T-helper 2 cell treated with Interferon-gamma antibody and Interleukin-4, amounts not matched to agents 5 μg/mL and 100 μg/mL, for 36 hours (primary cell): ENCODE measurements around the gene ZNF19.

Source experiments
- DNase-seq: peaks from one replicate; pipeline ENCODE4 v3.0.0; 2021; ENCODE audit warnings: low spot score
- H3K27ac Mint-ChIP-seq: one replicate; pipeline ENCODE4 v1.8.0; 2021; ENCODE audit warnings: mild to moderate bottlenecking, mixed read lengths
- H3K27me3 Mint-ChIP-seq: one replicate; pipeline ENCODE4 v1.8.0; 2021; ENCODE audit warnings: low read depth, mixed read lengths
- H3K36me3 Mint-ChIP-seq: one replicate; pipeline ENCODE4 v1.8.0; 2021; ENCODE audit warnings: low read depth, mixed read lengths
- H3K4me1 Mint-ChIP-seq: one replicate; pipeline ENCODE4 v1.8.0; 2021; ENCODE audit warnings: low read depth, mixed read lengths
- H3K4me3 Mint-ChIP-seq: one replicate; pipeline ENCODE4 v1.8.0; 2022; ENCODE audit warnings: mild to moderate bottlenecking, moderate library complexity, mixed read lengths
- H3K9me3 Mint-ChIP-seq: one replicate; pipeline ENCODE4 v1.8.0; 2021; ENCODE audit warnings: mixed read lengths

The ZNF19 gene

DNA sequence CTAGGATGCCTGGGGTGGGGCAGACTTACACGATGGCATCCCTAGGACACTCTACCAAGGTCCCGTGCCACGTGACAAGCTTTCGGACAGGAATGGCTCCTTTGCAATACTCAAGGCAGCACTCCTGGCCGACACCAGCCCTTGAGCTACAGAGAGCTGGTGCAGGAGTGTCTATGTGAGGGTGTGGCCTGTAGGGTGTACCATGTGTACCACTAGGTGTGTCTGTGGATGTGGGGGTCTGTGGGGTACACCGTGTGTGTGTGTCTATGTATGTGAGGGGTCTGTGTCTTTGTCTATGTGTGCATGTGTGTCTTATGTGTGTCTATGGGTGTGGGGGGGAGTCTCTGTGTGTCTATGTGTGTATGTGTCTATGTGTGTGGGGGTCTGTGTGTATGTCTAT lies 45.4 kb downstream of the ZNF19 start:
- Mint-ChIP-seq H3K36me3 (peaks cover 7% of the 10 kb centered on the region), H3K9me3 (peaks cover 39% of the 10 kb centered on the region), H3K4me3 (no peak overlapping the region), H3K27ac (no peak overlapping the region), H3K4me1 (no peaks in the 10 kb centered on the region), H3K27me3 (no peaks in the 10 kb centered on the region)
- no peak for DNase-seq

DNA sequence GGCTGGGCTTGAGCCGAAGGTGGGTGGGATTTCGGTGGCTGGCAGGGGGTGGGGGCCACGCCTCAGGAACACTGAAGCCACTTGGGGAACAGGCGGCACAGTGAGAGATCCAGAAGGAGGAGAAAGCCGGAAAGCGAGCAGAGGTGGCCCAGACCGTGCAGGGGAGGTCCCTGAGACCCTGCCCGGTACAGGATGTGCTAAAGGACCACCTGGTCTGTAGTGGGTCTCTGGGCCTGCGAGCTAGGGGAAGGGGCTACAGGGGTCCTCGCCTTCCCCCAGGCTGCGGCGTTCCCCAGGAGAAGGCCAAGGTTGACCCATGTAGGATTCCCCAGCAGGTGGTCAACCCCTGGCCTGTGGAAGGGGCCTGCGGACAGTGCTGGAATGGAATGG lies 47.1 kb downstream of the ZNF19 start, which contains the start of gene TLE7:
TSS of gene TLE7 (minus strand) at position 4 of the 390 bp plus-strand sequence. CDS start 8,730 bp downstream, outside the sequence.
- no peaks in the 10 kb centered on the region for H3K4me1 Mint-ChIP-seq
- H3K9me3 Mint-ChIP-seq: peaks cover 23% of the 10 kb centered on the region
- H3K36me3 Mint-ChIP-seq: no peaks in the 10 kb centered on the region
- no peak within 1 kb of the TSS for H3K4me3 Mint-ChIP-seq
- DNase-seq: no peak
- no peaks in the 10 kb centered on the region for H3K27me3 Mint-ChIP-seq
- H3K27ac Mint-ChIP-seq: no peak within 1 kb of the TSS

DNA sequence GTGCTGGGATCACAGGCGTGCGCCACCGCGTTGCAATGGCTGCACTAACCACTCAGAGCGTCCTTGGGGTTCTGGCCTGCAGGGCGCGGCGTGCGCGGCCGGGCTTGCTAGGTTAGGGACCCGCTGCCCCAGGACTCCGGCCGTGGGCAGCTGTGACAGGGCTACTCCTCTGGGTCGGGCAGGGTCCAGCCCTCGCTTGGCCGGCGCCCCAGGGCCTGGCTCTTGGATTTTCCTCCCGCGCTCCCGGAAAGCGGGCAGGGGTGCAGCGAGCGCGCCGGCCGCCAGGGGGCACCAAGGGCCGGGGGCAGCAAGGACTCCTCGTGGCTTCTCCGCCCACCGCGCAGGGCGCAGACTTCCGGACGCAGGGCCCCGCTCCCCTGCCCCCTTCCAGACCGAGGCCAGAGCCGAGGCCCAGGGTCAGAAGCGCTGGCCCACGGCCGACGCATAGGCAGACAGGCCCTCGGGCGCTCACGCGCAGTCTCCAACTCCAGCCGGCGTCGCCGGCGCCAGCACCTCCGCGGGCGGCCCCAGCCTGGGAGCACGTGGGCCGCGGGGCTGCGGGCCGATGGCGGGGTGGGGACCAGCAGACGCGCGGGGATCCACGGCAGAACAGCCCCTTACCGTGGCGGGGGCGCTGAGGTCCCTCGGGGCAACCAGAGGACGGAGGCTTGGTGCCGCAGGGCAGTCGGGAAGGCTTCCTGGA lies 47.6 kb downstream of the ZNF19 start:
- H3K4me3 Mint-ChIP-seq: no peak overlapping the region
- no peak for DNase-seq
- peaks cover 23% of the 10 kb centered on the region for H3K9me3 Mint-ChIP-seq

DNA sequence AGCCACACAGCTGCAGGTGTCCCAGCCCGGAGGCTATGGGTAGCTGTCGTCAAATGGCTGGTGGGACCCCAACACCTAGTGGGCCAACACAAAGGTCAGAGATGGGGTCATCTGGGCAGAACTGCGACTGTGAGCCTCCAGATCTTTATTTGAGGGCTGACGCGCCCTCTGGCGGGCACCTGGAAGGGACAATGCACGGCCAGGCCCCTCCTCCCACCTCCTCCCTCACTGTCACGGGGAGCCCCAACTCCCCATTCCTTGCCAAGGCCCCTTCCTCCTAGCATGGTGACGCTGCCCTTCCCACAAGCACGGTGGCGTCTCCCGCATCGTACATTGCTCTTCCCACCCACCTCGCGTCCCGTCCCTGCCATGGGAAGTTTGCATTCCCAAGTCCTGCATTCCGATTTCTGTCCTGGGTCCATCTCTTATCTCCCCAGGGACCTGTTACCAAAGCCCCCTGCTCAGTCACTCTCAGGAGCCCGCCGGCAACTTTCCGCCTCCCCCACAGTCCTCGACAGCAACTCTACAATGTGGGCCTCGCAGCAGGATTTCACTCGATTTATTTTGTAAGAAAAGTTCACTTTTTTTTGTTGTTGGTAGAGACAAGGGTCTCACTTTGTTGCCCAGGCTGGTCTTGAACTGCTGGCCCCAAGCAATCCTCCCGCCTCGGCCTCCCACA lies 48.3 kb downstream of the ZNF19 start:
- DNase-seq: no peak
- no peaks in the 10 kb centered on the region for H3K4me1 Mint-ChIP-seq
- H3K36me3 Mint-ChIP-seq: no peaks in the 10 kb centered on the region
- H3K9me3 Mint-ChIP-seq: peaks cover 20% of the 10 kb centered on the region
- H3K4me3 Mint-ChIP-seq: no peak overlapping the region
- H3K27ac Mint-ChIP-seq: no peak overlapping the region
- H3K27me3 Mint-ChIP-seq: no peaks in the 10 kb centered on the region

More for the DNA sequence above, 47.6 kb downstream of the ZNF19 start:
- H3K27ac Mint-ChIP-seq: no peak overlapping the region
- no peaks in the 10 kb centered on the region for H3K4me1 Mint-ChIP-seq
- no peaks in the 10 kb centered on the region for H3K36me3 Mint-ChIP-seq
- no peaks in the 10 kb centered on the region for H3K27me3 Mint-ChIP-seq

DNA sequence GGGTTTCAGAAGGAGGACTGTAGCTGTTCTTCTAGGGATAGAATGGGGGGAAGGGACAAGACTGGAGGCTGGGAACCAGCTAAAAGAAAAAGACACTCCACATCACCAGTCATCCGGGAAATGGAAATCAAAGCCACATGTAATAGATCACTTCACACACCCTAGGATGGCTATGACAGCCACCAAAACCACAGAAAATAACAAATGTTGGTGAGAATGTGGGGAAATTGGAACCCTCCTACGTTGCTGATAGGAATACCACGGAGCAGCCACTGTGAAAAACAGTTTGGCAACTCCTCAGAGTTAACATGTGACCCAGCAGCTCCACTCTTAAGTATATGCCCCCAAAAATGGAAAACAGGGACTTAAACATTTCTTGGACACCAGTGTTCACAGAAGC lies 49.6 kb downstream of the ZNF19 start:
- Mint-ChIP-seq H3K4me1 (no peaks in the 10 kb centered on the region), H3K27ac (no peak overlapping the region), H3K4me3 (no peak overlapping the region), H3K36me3 (no peaks in the 10 kb centered on the region), H3K9me3 (peaks cover 7% of the 10 kb centered on the region), H3K27me3 (no peaks in the 10 kb centered on the region)
- no peak for DNase-seq

DNA sequence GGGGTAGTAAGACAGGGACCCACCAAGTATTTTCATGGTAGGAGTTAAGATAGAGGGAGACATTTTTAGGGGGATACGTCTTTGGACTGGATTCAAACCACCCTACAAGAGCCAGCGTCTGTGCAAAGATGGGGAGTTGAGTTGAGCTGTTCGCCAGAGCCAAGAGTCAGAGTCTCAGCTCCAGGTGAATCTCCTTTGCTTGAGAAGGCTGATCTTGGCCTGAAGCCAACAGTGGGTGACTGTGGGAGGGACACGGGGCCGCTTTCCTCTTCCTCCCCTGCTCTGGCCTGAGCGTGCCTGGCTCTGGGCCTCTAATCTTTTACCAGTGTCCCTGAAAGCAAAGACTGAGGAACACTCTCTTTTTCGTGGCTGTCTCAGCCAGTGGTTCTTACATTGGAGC lies 52.7 kb downstream of the ZNF19 start:
- DNase-seq: no peak
- Mint-ChIP-seq H3K27me3 (no peaks in the 10 kb centered on the region), H3K4me3 (no peak overlapping the region), H3K4me1 (no peaks in the 10 kb centered on the region), H3K9me3 (no peaks in the 10 kb centered on the region), H3K27ac (no peak overlapping the region), H3K36me3 (no peaks in the 10 kb centered on the region)

DNA sequence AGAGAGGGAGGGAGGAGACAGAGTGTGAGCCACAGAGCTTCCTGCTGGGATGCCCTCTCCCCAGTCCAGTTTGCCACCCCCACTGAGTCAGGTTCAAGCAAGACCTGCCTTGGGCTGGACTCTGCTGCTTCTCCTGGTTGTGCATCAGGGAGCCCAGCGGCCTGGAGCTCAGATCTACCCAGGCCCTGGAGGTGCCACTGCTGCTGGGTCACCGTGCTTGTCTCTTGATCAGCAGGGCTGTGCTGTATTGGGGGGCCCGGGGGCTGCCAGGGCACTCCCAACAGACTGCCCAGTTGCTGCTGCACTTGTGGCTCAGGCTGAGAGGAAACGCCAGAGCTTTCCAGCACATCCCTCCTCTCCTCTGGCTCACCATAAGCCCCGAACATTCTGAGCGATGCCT lies 56.2 kb downstream of the ZNF19 start:
- no peaks in the 10 kb centered on the region for H3K36me3 Mint-ChIP-seq
- H3K27me3 Mint-ChIP-seq: peaks cover 3% of the 10 kb centered on the region
- no peak for DNase-seq
- no peaks in the 10 kb centered on the region for H3K9me3 Mint-ChIP-seq
- H3K4me3 Mint-ChIP-seq: no peak overlapping the region
- no peaks in the 10 kb centered on the region for H3K4me1 Mint-ChIP-seq
- no peak overlapping the region for H3K27ac Mint-ChIP-seq

DNA sequence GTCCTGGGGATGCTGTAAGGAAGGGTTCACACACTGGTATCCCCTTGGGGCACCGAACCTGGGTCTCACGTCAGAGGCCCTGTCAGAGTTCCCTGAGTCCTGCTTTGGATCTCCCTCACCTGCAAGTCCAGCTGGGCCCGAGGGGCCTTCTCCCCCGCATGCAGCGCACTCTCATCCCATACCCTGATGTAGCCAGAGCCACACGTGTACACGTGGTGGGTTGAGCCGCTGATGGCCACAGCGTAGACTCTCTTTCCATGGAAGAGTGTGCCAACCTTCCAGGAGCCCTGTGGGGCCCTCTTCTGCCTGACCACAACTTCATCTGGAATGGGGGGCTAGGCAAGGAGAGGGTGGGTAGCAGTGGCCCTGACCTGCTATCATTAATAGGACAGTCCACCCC lies 57.1 kb downstream of the ZNF19 start:
- H3K9me3 Mint-ChIP-seq: no peaks in the 10 kb centered on the region
- peaks cover 7% of the 10 kb centered on the region for H3K27me3 Mint-ChIP-seq
- no peak for DNase-seq
- no peaks in the 10 kb centered on the region for H3K36me3 Mint-ChIP-seq
- no peak overlapping the region for H3K4me3 Mint-ChIP-seq
- no peaks in the 10 kb centered on the region for H3K4me1 Mint-ChIP-seq
- no peak overlapping the region for H3K27ac Mint-ChIP-seq

DNA sequence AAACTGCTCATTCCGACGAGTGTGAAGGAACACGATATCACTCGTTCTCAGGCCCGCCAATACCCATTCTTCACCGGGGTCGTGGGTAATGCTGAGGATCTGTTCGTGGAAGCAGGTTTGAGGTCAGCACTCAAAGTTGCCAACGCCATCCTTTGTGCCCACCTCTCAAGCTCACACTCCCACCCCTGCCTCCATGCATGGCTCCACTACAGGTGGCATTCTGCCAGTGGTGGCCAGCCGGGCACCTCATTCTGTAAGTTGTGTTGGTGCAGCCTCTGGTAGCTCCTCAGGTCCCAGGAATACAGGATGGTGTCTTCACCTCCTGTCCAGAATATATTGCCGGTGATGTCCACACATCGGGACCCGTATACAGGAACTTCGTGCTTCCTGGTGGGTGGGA lies 57.9 kb downstream of the ZNF19 start:
- no peak for DNase-seq
- H3K4me1 Mint-ChIP-seq: no peaks in the 10 kb centered on the region
- no peak overlapping the region for H3K4me3 Mint-ChIP-seq
- H3K9me3 Mint-ChIP-seq: no peaks in the 10 kb centered on the region
- peaks cover 15% of the 10 kb centered on the region for H3K27me3 Mint-ChIP-seq
- H3K27ac Mint-ChIP-seq: no peak overlapping the region
- H3K36me3 Mint-ChIP-seq: no peaks in the 10 kb centered on the region

DNA sequence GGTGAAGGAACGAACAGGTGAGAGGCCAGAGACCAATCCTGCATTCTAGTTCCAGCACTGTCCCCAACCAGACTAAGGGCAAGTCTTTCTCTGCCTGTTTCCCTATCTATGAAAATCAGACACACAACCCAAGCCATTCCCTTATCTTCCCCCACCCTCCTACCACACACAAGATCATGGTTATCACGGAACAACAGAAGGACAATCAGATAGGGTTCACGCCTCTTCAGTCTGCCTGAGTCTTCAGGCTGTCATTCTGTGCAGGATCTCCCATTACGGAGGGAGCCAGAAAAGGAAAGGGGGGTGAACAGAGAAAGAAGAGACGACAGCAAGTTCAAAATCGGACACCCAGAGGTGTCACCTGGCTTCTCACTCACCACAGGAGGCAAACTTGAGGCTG lies 58.4 kb downstream of the ZNF19 start:
- Mint-ChIP-seq H3K4me1 (no peaks in the 10 kb centered on the region), H3K4me3 (no peak overlapping the region), H3K9me3 (no peaks in the 10 kb centered on the region), H3K36me3 (no peaks in the 10 kb centered on the region), H3K27me3 (peaks cover 19% of the 10 kb centered on the region), H3K27ac (no peak overlapping the region)
- no peak for DNase-seq

DNA sequence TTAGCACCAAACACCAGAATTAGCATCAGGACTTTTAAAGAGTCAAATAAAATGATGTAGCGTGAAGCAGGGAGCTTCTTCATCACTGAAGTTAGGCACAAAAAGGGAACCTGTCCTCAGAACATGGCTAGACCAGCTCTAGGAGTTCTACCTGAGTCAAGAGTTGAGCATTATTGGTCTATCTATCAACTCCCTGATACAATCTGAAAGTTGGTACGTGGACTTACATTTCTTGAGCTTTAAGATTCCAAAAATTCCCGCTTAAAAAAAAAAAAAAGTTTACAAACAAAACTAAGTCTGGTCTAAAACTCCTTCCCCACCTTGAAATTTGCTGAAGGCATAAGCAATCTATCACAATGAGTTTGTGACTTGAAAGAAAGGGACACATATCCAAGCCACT lies 59.5 kb downstream of the ZNF19 start:
- H3K4me3 Mint-ChIP-seq: no peak overlapping the region
- peaks cover 29% of the 10 kb centered on the region for H3K27me3 Mint-ChIP-seq
- H3K4me1 Mint-ChIP-seq: no peaks in the 10 kb centered on the region
- H3K36me3 Mint-ChIP-seq: no peaks in the 10 kb centered on the region
- H3K27ac Mint-ChIP-seq: no peak overlapping the region
- H3K9me3 Mint-ChIP-seq: no peaks in the 10 kb centered on the region
- no peak for DNase-seq

DNA sequence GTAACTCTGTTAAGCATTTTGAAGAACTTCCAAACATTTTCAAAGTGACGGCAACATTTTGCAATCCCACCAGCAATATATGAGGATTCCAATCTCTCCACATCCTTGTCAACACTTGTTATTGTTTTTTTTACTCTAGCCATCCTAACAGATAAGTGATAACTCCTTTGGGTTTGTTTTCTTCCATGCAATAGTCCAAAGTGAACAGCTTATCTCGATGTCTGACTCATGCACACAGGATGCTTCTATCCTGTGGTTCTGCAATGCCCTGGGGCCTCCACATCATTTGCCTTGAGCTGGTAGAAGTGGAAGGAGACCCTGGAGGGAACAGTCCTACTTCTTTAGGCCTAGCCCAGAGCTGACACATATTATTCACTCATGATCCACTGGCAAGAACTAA lies 60.2 kb downstream of the ZNF19 start:
- no peak for DNase-seq
- Mint-ChIP-seq H3K4me3 (no peak overlapping the region), H3K27me3 (peaks cover 34% of the 10 kb centered on the region), H3K27ac (no peak overlapping the region), H3K9me3 (no peaks in the 10 kb centered on the region), H3K4me1 (no peaks in the 10 kb centered on the region), H3K36me3 (no peaks in the 10 kb centered on the region)

DNA sequence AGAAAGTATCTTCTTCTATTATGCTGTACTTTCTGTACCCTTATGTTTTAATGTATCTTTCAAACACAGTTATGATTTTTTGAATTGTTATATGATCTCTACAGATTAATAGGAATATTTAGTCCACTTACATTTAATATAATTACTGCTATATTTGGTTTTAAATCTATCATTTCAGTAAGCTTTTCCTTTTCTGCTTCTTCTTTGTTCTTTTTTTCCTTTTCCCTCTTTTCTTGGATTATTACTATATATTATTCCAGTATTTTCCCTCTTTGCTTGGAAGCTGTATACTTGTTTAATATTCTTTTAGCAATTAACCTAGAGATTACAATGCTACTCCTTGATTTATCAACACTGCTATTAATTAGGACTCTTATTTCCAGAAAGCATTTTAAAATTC lies 60.7 kb downstream of the ZNF19 start:
- no peak overlapping the region for H3K27ac Mint-ChIP-seq
- H3K4me3 Mint-ChIP-seq: no peak overlapping the region
- no peaks in the 10 kb centered on the region for H3K4me1 Mint-ChIP-seq
- DNase-seq: no peak
- no peaks in the 10 kb centered on the region for H3K36me3 Mint-ChIP-seq
- H3K9me3 Mint-ChIP-seq: no peaks in the 10 kb centered on the region
- H3K27me3 Mint-ChIP-seq: peaks cover 35% of the 10 kb centered on the region

DNA sequence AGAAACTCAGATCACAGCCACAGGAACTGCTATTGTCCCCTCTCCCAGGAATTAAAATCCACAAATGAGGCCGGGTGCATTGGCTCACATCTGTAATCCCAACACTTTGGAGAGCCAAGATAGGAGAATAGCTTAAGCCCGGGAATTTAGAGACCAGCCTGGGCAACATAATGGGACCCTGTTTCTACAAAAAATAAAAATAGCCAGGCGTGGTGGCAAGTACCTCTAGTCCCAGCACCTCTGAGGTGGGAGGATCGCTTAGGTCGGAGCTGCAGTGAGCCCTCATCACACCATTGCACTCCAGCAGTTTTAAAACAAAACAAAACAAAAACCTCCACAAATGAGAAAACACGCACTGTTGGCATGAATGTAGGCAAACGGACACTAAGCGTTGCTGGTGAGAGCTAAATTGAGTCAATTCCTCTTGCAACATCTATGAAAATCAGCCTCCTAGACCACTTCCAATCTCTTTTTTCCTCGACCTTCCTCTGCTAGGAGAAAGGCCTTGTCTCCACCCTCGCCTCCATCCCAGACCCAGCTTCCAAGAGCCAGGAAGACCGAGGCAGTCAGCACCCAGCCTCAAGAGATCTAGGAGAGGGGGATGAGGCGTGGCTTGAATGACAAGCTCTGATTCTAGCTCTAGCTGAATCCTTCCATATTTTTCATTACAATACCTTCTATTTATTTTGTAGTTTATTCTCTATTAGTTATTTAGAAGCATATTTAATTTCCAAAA lies 62.1 kb downstream of the ZNF19 start:
- peaks cover 38% of the 10 kb centered on the region for H3K27me3 Mint-ChIP-seq
- H3K27ac Mint-ChIP-seq: no peak overlapping the region
- no peaks in the 10 kb centered on the region for H3K36me3 Mint-ChIP-seq
- H3K4me3 Mint-ChIP-seq: no peak overlapping the region
- no peak for DNase-seq
- no peaks in the 10 kb centered on the region for H3K4me1 Mint-ChIP-seq
- no peaks in the 10 kb centered on the region for H3K9me3 Mint-ChIP-seq
